ENCODE data around the gene OR51S1.
A peak's percentile ranks its signal among the peaks of the same experiment; 100 is the strongest.
"Not testable (repeated sequence)": the region's sequence is repeated elsewhere in the genome, so short reads cannot be mapped to it uniquely, and the experiment has no call there.

Gene OR51S1

GRCh38 chr11:4851033-4851432 lies 2.0 kb upstream of the OR51S1 start:
- in situ Hi-C loops (cut with HindIII; ENCODE audit: low pct_unique_long_range_greater_than_20kb, low sequenced_read_pairs), result no loop called here
- DNase-seq (ENCODE audit: low read depth in 1 of 2, low spot score in 1 of 2), result no peak
- no peak for TF ChIP-seq JUND (IDR thresholded peaks at IDR 0.05; ENCODE audit: low read depth)

- in situ Hi-C loops (cut with HindIII; ENCODE audit: low pct_unique_long_range_greater_than_20kb, low sequenced_read_pairs), result no loop called here
- TF ChIP-seq JUND (IDR thresholded peaks at IDR 0.05; ENCODE audit: low read depth), result no peak
- DNase-seq (ENCODE audit: low read depth in 1 of 2, low spot score in 1 of 2), result no peak
Observed at GRCh38 chr11:4839851-4840549, 9.0 kb downstream of the OR51S1 start.

DNA sequence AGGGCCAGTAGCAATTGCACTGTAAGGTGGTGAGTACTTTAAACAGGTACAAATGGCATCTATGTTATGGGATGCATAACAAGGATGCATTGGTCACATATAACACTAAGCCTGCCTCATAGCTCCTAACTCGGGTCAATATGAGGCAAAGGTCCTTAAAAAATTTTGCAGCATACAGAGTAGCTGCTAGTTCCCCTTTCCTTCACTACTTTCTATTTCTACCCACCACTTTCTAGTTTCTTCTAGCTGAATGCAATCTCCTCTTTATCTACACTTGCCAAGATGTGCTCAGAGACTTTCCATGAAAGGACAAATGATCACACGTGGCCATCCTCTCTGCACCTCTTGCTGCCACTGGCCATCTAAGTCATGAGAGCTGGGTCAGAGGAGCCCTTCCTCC lies 18.1 kb downstream of the OR51S1 start:
- no peak for TF ChIP-seq JUND (IDR thresholded peaks at IDR 0.05; ENCODE audit: low read depth)
- DNase-seq (ENCODE audit: low read depth in 1 of 2, low spot score in 1 of 2), result no peak
- in situ Hi-C loops (cut with HindIII; ENCODE audit: low pct_unique_long_range_greater_than_20kb, low sequenced_read_pairs), result no loop called here

- TF ChIP-seq JUND (IDR thresholded peaks at IDR 0.05; ENCODE audit: low read depth), result no peak
- in situ Hi-C loops (cut with HindIII; ENCODE audit: low pct_unique_long_range_greater_than_20kb, low sequenced_read_pairs), result no loop called here
- no peak for DNase-seq (ENCODE audit: low read depth in 1 of 2, low spot score in 1 of 2)
Observed at GRCh38 chr11:4830346-4830745, 18.7 kb downstream of the OR51S1 start.

DNA sequence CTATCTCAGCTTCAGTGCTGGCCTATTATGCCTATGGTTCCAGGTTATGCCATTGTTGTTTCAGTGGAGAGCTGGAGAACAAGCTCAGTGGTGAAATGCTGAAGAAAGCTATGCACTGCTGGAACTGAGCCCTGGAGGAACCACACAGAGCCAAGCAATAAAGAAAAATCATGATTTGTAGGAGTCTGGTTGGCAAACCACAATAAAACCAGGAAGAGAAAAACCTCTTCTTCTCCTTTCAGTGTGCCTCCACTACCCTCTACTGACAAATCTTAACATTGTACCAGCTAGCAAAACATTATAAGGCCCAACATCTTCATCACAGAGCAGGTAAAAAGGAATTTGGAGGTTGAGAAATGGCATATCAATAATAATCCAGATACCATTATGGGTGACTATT lies 22.6 kb downstream of the OR51S1 start:
- no peak for TF ChIP-seq JUND (IDR thresholded peaks at IDR 0.05; ENCODE audit: low read depth)
- in situ Hi-C loops (cut with HindIII; ENCODE audit: low pct_unique_long_range_greater_than_20kb, low sequenced_read_pairs), result no loop called here
- DNase-seq (ENCODE audit: low read depth in 1 of 2, low spot score in 1 of 2), result peak in 1 of 2 experiments; percentile 14

- in situ Hi-C loops (cut with HindIII; ENCODE audit: low pct_unique_long_range_greater_than_20kb, low sequenced_read_pairs), result no loop called here
- TF ChIP-seq JUND (IDR thresholded peaks at IDR 0.05; ENCODE audit: low read depth), result no peak
Observed at GRCh38 chr11:4825132-4825531, 23.9 kb downstream of the OR51S1 start.

DNA sequence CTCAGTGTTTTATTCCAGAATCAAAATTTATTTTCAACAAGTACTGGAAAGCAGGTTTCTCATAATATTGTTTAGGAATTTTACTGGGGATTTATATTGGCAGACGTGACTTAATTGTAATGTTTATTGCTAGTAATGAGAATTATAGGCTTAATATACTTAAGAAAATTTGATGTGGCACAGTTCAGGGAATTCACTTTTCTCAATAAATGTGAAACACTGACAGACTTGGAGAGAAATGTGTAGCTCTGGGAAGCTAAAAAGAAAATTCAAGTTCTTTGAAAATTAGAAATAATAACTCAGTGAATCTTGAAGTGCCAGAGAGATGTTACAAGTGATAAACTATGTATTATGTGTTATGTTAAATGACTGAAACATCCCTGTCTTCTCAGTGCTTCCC lies 28.0 kb downstream of the OR51S1 start, which contains the start of gene OR51F2:
Gene OR51F2 (plus strand): TSS at position 301 of the 400 bp plus-strand sequence. CDS start 101 bp downstream, outside the sequence.
- in situ Hi-C loops (cut with HindIII; ENCODE audit: low pct_unique_long_range_greater_than_20kb, low sequenced_read_pairs), result no loop called here
- no peak for TF ChIP-seq JUND (IDR thresholded peaks at IDR 0.05; ENCODE audit: low read depth)
- no peak for DNase-seq (ENCODE audit: low read depth in 1 of 2, low spot score in 1 of 2)

More at GRCh38 chr11:4825132-4825531, 23.9 kb downstream of the OR51S1 start:
- DNase-seq (ENCODE audit: low read depth in 1 of 2, low spot score in 1 of 2), result no peak

DNA sequence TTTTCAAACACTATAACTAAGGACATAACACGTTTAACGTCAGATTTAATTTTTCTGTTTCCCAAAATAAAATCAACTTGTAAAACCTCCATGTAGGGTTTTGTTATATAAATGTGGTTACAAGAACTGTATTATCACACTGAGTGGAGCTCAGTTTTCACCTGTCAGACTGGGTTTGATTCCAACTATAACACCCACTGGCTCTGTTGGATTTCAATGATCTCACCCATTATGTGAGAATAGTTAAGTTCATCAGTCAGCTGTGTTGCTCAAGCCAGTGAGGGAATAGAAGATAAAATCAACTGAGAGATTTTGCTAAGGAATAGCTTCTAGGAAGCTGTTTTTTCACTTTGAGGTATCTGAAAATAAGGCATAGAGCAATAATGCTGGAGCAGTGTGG lies 39.8 kb downstream of the OR51S1 start:
- no peak for DNase-seq (ENCODE audit: low read depth in 1 of 2, low spot score in 1 of 2)
- TF ChIP-seq JUND (IDR thresholded peaks at IDR 0.05; ENCODE audit: low read depth), result no peak
- in situ Hi-C loops (cut with HindIII; ENCODE audit: low pct_unique_long_range_greater_than_20kb, low sequenced_read_pairs), result no loop called here

DNA sequence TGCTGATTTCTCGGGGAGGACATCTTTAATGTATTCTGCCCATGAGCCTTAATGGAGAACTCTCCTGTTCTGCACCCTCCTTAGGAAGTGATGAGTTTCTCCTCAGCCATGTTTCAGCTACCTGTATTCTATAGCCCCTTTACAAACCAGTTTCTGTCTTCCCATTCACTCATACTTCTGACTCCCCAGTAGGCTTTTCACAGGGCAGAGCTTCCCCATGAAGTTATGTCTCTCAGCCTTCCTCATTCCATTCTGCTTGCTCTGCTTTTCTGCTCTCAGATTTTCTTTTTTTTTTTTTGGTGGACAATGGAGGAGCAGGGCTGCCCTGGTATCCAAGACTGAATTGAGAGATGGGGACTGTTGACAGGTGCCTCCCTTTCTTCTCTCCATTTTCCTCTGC lies 40.5 kb downstream of the OR51S1 start:
- no peak for DNase-seq (ENCODE audit: low read depth in 1 of 2, low spot score in 1 of 2)
- in situ Hi-C loops (cut with HindIII; ENCODE audit: low pct_unique_long_range_greater_than_20kb, low sequenced_read_pairs), result no loop called here

DNA sequence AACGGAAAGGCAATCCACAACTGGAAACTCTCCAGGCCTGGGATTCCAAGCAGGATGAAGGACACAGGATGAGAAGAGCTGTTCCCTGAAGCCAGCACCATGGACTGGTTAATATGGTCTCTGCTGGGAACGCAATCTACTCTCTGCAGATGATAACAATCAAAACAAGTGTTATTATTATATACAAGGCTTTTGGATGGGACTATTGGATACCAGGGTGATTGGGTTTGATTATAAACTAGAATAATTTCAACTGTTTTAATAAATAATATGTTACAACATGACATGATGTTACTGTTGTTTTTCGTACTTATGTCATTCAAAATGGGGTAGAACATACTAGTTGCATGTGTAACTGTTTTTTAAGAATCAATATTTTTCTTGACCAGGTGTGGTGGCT lies 44.7 kb downstream of the OR51S1 start, which contains the start of gene OR52R1:
Gene OR52R1 (minus strand): TSS at position 101 of the 400 bp plus-strand sequence. CDS start 0 bp downstream, at position 101.
- in situ Hi-C loops (cut with HindIII; ENCODE audit: low pct_unique_long_range_greater_than_20kb, low sequenced_read_pairs), result no loop called here
- no peak for TF ChIP-seq JUND (IDR thresholded peaks at IDR 0.05; ENCODE audit: low read depth)
- no peak for DNase-seq (ENCODE audit: low read depth in 1 of 2, low spot score in 1 of 2)

More for the DNA sequence above, 40.5 kb downstream of the OR51S1 start:
- no peak for TF ChIP-seq JUND (IDR thresholded peaks at IDR 0.05; ENCODE audit: low read depth)

GRCh38 chr11:4801316-4801715 lies 47.7 kb downstream of the OR51S1 start:
- DNase-seq (ENCODE audit: low read depth in 1 of 2, low spot score in 1 of 2); in situ Hi-C loops (cut with HindIII; ENCODE audit: low pct_unique_long_range_greater_than_20kb, low sequenced_read_pairs): not testable (repeated sequence)

- DNase-seq (ENCODE audit: low read depth in 1 of 2, low spot score in 1 of 2), result no peak
- in situ Hi-C loops (cut with HindIII; ENCODE audit: low pct_unique_long_range_greater_than_20kb, low sequenced_read_pairs), result no loop called here
- TF ChIP-seq JUND (IDR thresholded peaks at IDR 0.05; ENCODE audit: low read depth), result no peak
Observed at GRCh38 chr11:4798427-4799183, 50.4 kb downstream of the OR51S1 start.

All from T47D (cell line).